ENCODE results near the gene REV3L.
"Not testable (repeated sequence)": the region's sequence is repeated elsewhere in the genome, so short reads cannot be mapped to it uniquely, and the experiment has no call there.

Gene REV3L

DNA sequence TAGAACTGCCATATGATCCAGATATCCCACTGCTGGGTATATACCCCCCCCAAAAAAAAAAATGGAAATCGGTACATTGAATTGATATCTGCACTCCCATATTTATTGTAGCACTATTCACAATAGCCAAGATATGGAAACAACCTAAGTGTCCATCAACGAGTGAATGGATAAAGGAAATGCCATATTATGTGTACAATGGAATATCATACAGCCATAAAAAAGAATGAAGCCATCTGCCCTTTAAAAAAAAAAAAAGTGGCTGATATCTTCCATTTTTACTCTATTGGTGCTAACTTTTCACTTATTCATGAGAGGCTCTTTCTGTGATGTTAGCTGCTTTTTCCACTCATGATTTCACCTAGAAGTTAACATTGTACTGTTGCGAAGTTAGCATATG is 156.5 kb downstream of the REV3L start:
- Histone ChIP-seq H3K9ac (ENCODE audit: low read depth, low read length) (no peak overlapping the region), H3K27me3 (ENCODE audit: insufficient read depth, low read length) (no peaks in the 10 kb centered on the region), H3K27ac (ENCODE audit: low read depth, low read length) (no peak overlapping the region), H3K9me3 (ENCODE audit: insufficient read depth, low read depth, low read length) (no peaks in the 10 kb centered on the region), H3K4me1 (ENCODE audit: insufficient read depth, low read length) (no peaks in the 10 kb centered on the region), H3K36me3 (ENCODE audit: insufficient read depth, low read length) (peaks cover 14% of the 10 kb centered on the region; the same call in 1 of the 2 replicates), H3K4me3 (ENCODE audit: low read length) (no peak overlapping the region)
- whole genome bisulfite sequencing = 98% methylated on average over 2 of the region's 3 CpGs

- Histone ChIP-seq H3K4me1 (ENCODE audit: insufficient read depth, low read length) (no peaks in the 10 kb centered on the region), H3K9me3 (ENCODE audit: insufficient read depth, low read depth, low read length) (no peaks in the 10 kb centered on the region), H3K36me3 (ENCODE audit: insufficient read depth, low read length) (peaks cover 3% of the 10 kb centered on the region; the same call in 1 of the 2 replicates), H3K27me3 (ENCODE audit: insufficient read depth, low read length) (no peaks in the 10 kb centered on the region), H3K9ac (ENCODE audit: low read depth, low read length) (no peak overlapping the region), H3K4me3 (ENCODE audit: low read length) (no peak overlapping the region), H3K27ac (ENCODE audit: low read depth, low read length) (no peak overlapping the region)
- WGBS = 98% methylated on average over 2 of the region's 2 CpGs
These were observed 160.9 kb downstream of the REV3L start for GRCh38 chr6:111322145-111322544.

- peaks cover 29% of the 10 kb centered on the region; the same call in 1 of the 2 replicates for H3K36me3 ChIP-seq (ENCODE audit: insufficient read depth, low read length)
- H3K9me3 ChIP-seq (ENCODE audit: insufficient read depth, low read depth, low read length); H3K4me3 ChIP-seq (ENCODE audit: low read length); H3K27ac ChIP-seq (ENCODE audit: low read depth, low read length); H3K27me3 ChIP-seq (ENCODE audit: insufficient read depth, low read length); H3K4me1 ChIP-seq (ENCODE audit: insufficient read depth, low read length); H3K9ac ChIP-seq (ENCODE audit: low read depth, low read length): not testable (repeated sequence)
- WGBS = 97% methylated on average over 4 of the region's 4 CpGs
These were observed 175.1 kb downstream of the REV3L start for GRCh38 chr6:111307950-111308349.

DNA sequence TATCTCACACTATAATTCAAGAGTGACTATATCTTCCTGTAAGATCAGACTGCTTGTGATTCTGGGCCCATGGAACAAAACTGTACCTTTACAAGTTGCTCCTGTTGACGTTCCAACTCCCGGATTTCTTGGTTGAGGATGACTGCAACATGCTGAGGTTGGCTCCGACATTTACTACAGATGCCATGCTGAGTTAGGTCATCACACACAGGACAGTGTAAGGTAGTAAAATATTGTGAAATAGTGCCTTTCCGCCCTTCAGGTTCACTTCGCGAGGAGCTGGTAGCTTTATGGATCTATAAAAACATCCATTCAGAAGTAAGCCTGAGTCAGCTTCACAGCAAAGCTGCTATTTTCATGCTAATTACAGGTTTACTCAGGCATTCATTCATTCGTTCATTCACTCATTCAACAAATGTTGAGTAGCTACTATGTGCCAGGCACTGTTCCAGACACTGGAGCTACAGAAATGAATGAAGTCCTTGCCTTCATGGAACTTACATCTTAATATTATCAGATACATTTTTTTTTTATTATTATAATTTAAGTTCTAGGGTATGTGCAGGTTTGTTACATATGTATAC is 175.7 kb downstream of the REV3L start:
- Histone ChIP-seq H3K9me3 (ENCODE audit: insufficient read depth, low read depth, low read length) (no peaks in the 10 kb centered on the region), H3K4me1 (ENCODE audit: insufficient read depth, low read length) (no peaks in the 10 kb centered on the region), H3K36me3 (ENCODE audit: insufficient read depth, low read length) (peaks cover 29% of the 10 kb centered on the region; the same call in 1 of the 2 replicates), H3K4me3 (ENCODE audit: low read length) (no peak overlapping the region), H3K9ac (ENCODE audit: low read depth, low read length) (no peak overlapping the region), H3K27me3 (ENCODE audit: insufficient read depth, low read length) (no peaks in the 10 kb centered on the region), H3K27ac (ENCODE audit: low read depth, low read length) (no peak overlapping the region)
- 90% methylated on average over 7 of the region's 7 CpGs for WGBS

DNA sequence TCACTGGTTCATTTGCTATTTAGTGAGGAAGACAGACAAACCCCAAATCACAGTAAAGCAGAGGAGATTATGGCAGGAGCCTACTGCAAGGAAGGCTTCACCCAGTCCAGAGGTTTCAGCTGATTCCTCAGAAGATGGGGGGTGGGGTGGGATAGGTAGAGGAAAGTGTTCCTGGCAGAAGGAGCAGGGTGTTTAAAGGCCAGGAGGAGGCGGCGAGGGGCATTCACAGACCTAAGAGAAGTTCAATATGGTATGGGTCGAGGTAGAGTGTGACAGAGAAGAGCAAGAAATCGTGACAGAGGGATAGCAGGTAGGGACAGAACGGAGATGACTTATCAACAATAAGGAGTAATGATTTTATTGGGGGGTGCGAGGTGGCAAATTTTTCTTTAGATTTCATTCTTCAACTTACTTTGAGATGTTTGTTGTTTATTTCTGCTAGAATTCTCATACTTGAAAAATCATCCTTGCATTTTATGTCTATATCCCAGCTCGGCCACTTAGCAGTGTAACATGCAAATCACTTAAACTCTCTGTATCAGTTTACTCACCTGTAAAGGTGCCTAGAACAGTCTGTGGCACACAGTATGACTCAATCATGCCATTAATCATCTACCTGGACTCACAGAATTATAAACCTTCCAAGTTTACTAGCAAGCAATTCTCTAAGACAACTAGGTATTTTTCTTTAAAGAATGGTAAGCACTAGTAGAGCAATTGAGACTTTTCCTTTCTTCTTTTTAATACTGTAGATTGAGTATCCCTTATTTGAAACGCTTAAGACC is 176.7 kb downstream of the REV3L start:
- Histone ChIP-seq H3K36me3 (ENCODE audit: insufficient read depth, low read length) (peaks cover 39% of the 10 kb centered on the region; the same call in 1 of the 2 replicates), H3K4me3 (ENCODE audit: low read length) (no peak overlapping the region), H3K4me1 (ENCODE audit: insufficient read depth, low read length) (no peaks in the 10 kb centered on the region), H3K9me3 (ENCODE audit: insufficient read depth, low read depth, low read length) (peaks cover 4% of the 10 kb centered on the region; the same call in 1 of the 2 replicates), H3K27me3 (ENCODE audit: insufficient read depth, low read length) (no peaks in the 10 kb centered on the region), H3K27ac (ENCODE audit: low read depth, low read length) (no peak overlapping the region), H3K9ac (ENCODE audit: low read depth, low read length) (no peak overlapping the region)
- 90% methylated on average over 8 of the region's 8 CpGs for WGBS

DNA sequence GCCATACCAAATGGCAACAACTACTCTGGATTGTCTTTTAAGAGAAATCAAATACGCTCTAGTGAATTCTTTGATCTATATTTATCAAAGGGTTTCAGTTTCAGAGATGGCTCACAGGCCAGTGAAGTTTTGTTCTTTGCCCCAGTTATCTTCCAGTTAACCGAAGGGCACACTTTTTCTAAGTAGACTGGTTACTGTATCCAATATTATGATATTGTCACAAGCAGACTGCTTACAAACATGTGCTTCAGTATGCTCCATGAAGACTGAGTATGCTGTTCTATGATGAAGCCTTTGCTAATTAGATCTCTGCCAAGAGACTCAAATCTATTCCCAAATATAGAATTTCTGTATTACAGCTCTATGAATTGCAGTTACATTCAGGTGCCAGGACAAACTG is 181.1 kb downstream of the REV3L start:
- H3K4me1 ChIP-seq (ENCODE audit: insufficient read depth, low read length) = no peaks in the 10 kb centered on the region
- no peaks in the 10 kb centered on the region for H3K27me3 ChIP-seq (ENCODE audit: insufficient read depth, low read length)
- peaks cover 4% of the 10 kb centered on the region; the same call in 1 of the 2 replicates for H3K9me3 ChIP-seq (ENCODE audit: insufficient read depth, low read depth, low read length)
- H3K36me3 ChIP-seq (ENCODE audit: insufficient read depth, low read length) = peaks cover 16% of the 10 kb centered on the region; the same call in 1 of the 2 replicates
- WGBS = 92% methylated on average over 2 of the region's 2 CpGs
- H3K4me3 ChIP-seq (ENCODE audit: low read length) = no peak overlapping the region
- H3K27ac ChIP-seq (ENCODE audit: low read depth, low read length) = no peak overlapping the region
- H3K9ac ChIP-seq (ENCODE audit: low read depth, low read length) = no peak overlapping the region

- not testable (repeated sequence) for H3K27ac ChIP-seq (ENCODE audit: low read depth, low read length); H3K4me3 ChIP-seq (ENCODE audit: low read length); H3K27me3 ChIP-seq (ENCODE audit: insufficient read depth, low read length); H3K9ac ChIP-seq (ENCODE audit: low read depth, low read length); H3K9me3 ChIP-seq (ENCODE audit: insufficient read depth, low read depth, low read length); H3K4me1 ChIP-seq (ENCODE audit: insufficient read depth, low read length)
- 92% methylated on average over 9 of the region's 9 CpGs for WGBS
- peaks cover 16% of the 10 kb centered on the region; the same call in 1 of the 2 replicates for H3K36me3 ChIP-seq (ENCODE audit: insufficient read depth, low read length)
These were observed 181.8 kb downstream of the REV3L start for GRCh38 chr6:111300938-111301800.

GRCh38 chr6:111297776-111298175 is 185.2 kb downstream of the REV3L start:
- Histone ChIP-seq H3K4me1 (ENCODE audit: insufficient read depth, low read length) (no peaks in the 10 kb centered on the region), H3K4me3 (ENCODE audit: low read length) (no peak overlapping the region), H3K27me3 (ENCODE audit: insufficient read depth, low read length) (no peaks in the 10 kb centered on the region), H3K9me3 (ENCODE audit: insufficient read depth, low read depth, low read length) (peaks cover 4% of the 10 kb centered on the region; the same call in 1 of the 2 replicates), H3K36me3 (ENCODE audit: insufficient read depth, low read length) (peaks cover 16% of the 10 kb centered on the region; the same call in 1 of the 2 replicates), H3K27ac (ENCODE audit: low read depth, low read length) (no peak overlapping the region), H3K9ac (ENCODE audit: low read depth, low read length) (no peak overlapping the region)
- WGBS = 97% methylated on average over 1 of the region's 1 CpG

DNA sequence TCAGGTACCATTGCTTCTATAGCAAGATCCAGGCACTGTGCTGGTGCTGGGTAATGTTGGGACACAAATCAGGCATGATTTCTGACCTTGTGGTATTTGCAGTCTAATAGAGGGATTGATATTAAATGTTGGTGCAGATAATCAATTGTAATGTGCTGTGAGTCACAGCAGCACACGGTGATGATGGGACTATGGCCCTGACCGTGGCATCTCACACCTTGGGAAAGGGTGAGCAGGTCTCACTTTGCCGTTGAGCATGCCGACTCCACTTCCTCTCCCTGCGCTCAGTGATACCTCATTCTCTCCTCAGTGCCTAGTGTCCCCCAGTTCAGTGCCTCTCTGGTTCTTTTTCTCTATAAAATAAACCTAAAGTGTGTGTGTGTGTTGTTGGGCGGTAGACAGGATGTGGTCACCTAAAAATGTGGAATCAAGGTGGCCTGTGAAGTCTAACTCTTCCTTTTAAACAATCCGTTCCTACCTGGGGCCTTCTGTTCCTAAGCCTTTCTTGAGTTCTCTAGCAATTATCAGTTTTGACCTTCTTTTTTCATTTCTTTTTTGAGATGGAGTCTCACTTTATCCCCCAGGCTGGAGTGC is 188.5 kb downstream of the REV3L start:
- H3K9me3 ChIP-seq (ENCODE audit: insufficient read depth, low read depth, low read length) = no peaks in the 10 kb centered on the region
- no peak overlapping the region for H3K27ac ChIP-seq (ENCODE audit: low read depth, low read length)
- no peak overlapping the region for H3K4me3 ChIP-seq (ENCODE audit: low read length)
- H3K9ac ChIP-seq (ENCODE audit: low read depth, low read length) = no peak overlapping the region
- 96% methylated on average over 7 of the region's 7 CpGs for WGBS
- H3K27me3 ChIP-seq (ENCODE audit: insufficient read depth, low read length) = no peaks in the 10 kb centered on the region
- H3K4me1 ChIP-seq (ENCODE audit: insufficient read depth, low read length) = no peaks in the 10 kb centered on the region
- peaks cover 8% of the 10 kb centered on the region; the same call in 1 of the 2 replicates for H3K36me3 ChIP-seq (ENCODE audit: insufficient read depth, low read length)

DNA sequence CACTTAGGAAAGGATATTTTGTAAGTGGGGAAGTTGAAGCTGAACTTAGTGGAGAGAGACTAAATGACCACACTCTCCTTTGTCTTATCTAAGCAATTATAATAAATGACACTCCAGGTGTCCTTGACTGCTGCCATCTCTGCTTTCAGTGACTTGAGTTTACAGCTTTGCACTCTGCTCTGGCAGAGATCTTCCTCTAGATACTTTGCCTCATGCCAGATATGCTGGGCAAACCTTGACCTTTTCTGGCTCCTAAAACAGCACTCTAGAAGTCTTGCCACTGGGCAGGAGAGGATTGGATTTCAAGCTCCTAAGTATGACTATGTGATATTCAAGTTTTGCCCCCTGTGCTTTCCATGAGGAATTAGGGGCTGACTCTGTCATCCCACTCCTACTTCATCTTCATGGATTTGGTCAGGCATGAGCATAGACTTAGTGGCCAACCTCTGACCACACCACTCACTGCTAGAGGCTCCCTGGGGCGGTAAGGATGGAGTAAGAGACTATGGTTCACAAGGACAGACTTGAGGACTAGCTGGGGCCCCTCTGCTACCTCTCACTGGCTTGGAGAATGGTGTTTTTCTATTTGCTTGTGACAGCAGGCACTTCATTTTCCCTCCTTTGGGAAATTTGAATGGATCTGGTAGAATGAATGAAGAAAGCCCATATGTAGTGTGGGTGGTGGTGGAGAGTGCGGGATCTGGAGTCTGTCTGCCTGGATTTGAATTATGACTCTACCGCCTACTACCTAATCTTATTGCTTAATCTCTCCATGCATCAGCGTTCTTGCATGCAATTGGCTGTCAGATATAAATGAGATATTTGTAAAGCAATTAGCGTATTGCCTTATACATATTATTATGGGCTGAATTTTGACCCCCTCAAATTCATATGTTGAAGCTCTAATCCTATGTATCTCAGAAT is 191.4 kb downstream of the REV3L start:
- Histone ChIP-seq H3K27ac (ENCODE audit: low read depth, low read length) (no peak overlapping the region), H3K9ac (ENCODE audit: low read depth, low read length) (no peak overlapping the region), H3K36me3 (ENCODE audit: insufficient read depth, low read length) (0 out of 2 replicates have a peak, but pooled peaks cover 5% of the 10 kb centered on the region), H3K9me3 (ENCODE audit: insufficient read depth, low read depth, low read length) (no peaks in the 10 kb centered on the region), H3K4me1 (ENCODE audit: insufficient read depth, low read length) (no peaks in the 10 kb centered on the region), H3K4me3 (ENCODE audit: low read length) (no peak overlapping the region), H3K27me3 (ENCODE audit: insufficient read depth, low read length) (no peaks in the 10 kb centered on the region)
- 94% methylated on average over 2 of the region's 5 CpGs for WGBS
